ENCODE data around the gene HNF1B. TPM values are rescaled to one million over a fixed set of nuclear protein-coding genes. Genes with fewer than 3 reads are reported as not detected.

HNF1B gene
- polyA plus RNA-seq, 1 experiment, result not detected

DNA sequence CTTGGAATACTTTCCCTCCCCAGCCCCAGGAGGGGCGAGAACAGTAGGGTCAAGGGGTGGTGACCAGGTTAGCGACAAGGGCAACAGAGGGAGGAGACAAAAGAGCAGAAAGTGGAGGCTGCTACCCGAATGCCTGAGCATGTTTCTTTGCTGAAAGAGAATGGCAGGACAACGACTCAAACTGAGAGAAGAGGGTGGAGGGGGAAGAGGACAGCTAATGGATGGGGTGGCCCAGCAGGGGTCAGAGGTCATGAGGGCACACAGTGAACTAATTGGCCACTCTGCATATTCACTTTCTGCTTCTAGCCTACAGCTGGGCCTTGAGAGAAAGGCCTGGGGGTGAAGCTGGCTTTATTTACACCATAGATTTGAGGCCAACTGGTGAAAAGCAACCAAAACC is 82.5 kb downstream of the HNF1B start:
- ChIA-PET POLR2A (no interaction called here), CTCF (interaction anchor here (0.5 to 1.1 kb wide), 2 partner anchors 11 to 12 kb away, joined by 3 to 4 read pairs; no protein-coding TSS in a partner anchor)
- TF ChIP-seq, protein P1, sequence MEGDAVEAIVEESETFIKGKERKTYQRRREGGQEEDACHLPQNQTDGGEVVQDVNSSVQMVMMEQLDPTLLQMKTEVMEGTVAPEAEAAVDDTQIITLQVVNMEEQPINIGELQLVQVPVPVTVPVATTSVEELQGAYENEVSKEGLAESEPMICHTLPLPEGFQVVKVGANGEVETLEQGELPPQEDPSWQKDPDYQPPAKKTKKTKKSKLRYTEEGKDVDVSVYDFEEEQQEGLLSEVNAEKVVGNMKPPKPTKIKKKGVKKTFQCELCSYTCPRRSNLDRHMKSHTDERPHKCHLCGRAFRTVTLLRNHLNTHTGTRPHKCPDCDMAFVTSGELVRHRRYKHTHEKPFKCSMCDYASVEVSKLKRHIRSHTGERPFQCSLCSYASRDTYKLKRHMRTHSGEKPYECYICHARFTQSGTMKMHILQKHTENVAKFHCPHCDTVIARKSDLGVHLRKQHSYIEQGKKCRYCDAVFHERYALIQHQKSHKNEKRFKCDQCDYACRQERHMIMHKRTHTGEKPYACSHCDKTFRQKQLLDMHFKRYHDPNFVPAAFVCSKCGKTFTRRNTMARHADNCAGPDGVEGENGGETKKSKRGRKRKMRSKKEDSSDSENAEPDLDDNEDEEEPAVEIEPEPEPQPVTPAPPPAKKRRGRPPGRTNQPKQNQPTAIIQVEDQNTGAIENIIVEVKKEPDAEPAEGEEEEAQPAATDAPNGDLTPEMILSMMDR (IDR thresholded peaks at IDR 0.05; ENCODE audit: low read depth, low read length), result no peak
- Histone ChIP-seq H3K4me3 (ENCODE audit: low read depth, low read length) (no peak overlapping the region), H3K9me3 (ENCODE audit: control insufficient read depth, insufficient read depth, low read length) (no peaks in the 10 kb centered on the region), H3K27ac (ENCODE audit: low read depth, low read length) (no peak overlapping the region), H3K27me3 (ENCODE audit: control insufficient read depth, insufficient read depth, low read length) (no peaks in the 10 kb centered on the region)
- no peak for DNase-seq (ENCODE audit: low read depth, low spot score)

DNA sequence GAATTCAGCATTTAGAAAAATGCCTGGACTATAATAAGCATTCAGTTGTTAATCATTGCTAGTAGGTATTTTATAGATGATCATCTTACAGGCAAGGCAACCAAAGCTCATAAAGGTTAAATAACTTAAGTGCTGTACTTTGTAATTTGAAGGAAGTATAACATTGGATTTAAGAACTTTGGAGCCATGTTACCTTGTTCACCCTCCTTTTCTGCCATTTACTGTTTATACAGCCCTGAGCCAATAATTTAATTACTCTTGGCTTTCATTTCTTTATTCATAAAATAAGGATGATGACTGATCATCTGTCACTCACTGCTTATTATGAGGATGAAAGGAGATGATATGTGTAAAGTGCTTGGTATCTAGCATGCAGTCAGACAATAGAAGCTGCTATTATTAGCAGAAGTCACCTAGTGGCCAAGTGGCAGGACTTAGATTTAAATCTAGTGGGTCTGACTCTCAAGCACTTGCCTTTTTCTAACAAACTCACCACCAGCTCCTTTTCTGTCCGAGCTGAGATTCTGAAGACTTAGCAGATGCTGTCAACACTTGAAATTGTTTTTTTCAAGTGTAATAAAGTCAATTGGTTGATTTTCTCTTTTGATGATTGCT is 83.4 kb downstream of the HNF1B start:
- CTCF ChIA-PET, result no interaction called here
- no peaks in the 10 kb centered on the region for H3K9me3 ChIP-seq (ENCODE audit: control insufficient read depth, insufficient read depth, low read length)
- no peaks in the 10 kb centered on the region for H3K27me3 ChIP-seq (ENCODE audit: control insufficient read depth, insufficient read depth, low read length)
- POLR2A ChIA-PET, result no interaction called here
- DNase-seq (ENCODE audit: low read depth, low spot score), result no peak
- no peak overlapping the region for H3K4me3 ChIP-seq (ENCODE audit: low read depth, low read length)
- no peak overlapping the region for H3K27ac ChIP-seq (ENCODE audit: low read depth, low read length)
- TF ChIP-seq, protein P1 (IDR thresholded peaks at IDR 0.05; ENCODE audit: low read depth, low read length), result no peak

DNA sequence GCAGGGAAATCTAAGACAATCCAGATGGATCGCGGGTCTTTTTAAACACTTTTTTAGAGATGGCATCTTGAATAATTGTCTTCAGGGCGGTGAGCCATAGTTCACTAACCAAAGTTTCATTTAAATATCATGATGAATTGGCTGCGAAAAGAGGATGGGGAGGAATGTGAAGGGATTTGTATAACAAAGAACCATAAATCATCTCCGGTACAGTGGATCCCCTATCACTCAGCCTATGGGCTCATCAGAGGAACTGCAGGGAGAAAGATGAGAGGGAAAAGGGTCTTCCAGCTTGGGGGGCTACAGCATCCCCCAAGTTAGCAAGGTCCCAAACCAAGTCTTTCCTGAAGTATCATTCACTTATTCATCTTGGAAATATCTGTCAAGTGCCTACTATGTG is 84.9 kb downstream of the HNF1B start:
- no peak for DNase-seq (ENCODE audit: low read depth, low spot score)
- ChIA-PET POLR2A (no interaction called here), CTCF (interaction anchor here (1.9 kb wide), 1 partner anchor 10 kb away, joined by 9 read pairs; no protein-coding TSS in a partner anchor)
- TF ChIP-seq, protein P1 (IDR thresholded peaks at IDR 0.05; ENCODE audit: low read depth, low read length), result no peak
- Histone ChIP-seq H3K27ac (ENCODE audit: low read depth, low read length) (no peak overlapping the region), H3K4me3 (ENCODE audit: low read depth, low read length) (no peak overlapping the region), H3K27me3 (ENCODE audit: control insufficient read depth, insufficient read depth, low read length) (no peaks in the 10 kb centered on the region), H3K9me3 (ENCODE audit: control insufficient read depth, insufficient read depth, low read length) (no peaks in the 10 kb centered on the region)

DNA sequence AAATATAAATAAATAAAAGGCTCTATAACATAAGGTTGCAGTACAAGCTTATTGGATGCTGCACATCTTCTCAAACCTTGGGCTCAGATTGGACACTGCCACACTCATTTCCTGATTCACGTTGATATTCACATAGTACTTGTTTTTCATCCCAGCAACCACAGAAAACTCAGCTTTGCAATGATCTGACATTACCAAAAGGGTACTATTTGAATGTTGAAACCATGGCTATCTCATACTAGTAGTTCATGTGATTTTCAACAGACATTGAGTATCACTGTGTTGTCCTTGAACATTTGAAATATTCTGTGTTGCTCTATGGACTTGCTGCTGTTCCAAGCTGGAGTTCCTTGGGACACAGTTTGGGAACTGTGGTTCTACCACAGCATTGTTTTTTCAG is 87.7 kb downstream of the HNF1B start:
- TF ChIP-seq, protein P1 (IDR thresholded peaks at IDR 0.05; ENCODE audit: low read depth, low read length), result no peak
- CTCF ChIA-PET, result interaction anchor here (1.0 kb wide), 1 partner anchor 159 kb away, joined by 4 read pairs; no protein-coding TSS in a partner anchor

DNA sequence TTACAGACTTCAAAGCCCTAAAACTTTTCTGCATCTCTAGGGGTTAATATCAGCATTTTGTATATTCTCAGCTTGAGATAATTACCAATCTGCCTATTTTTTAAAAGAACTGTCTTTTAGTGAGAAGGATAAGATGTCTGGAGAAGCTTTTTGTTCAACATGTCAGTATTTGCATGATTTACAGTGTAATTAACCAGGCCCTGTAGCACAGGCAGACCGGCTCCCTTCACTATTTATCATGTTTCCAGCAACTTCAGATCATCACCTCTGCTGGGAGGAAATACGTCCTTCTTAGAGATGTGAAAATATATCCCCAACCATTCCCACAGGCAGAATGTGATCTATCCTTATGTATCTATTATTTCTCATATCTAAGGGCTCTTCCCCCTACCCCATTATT is 93.0 kb downstream of the HNF1B start:
- H3K9me3 ChIP-seq (ENCODE audit: control insufficient read depth, insufficient read depth, low read length), result no peaks in the 10 kb centered on the region
- no peaks in the 10 kb centered on the region for H3K27me3 ChIP-seq (ENCODE audit: control insufficient read depth, insufficient read depth, low read length)
- TF ChIP-seq, protein P1 (IDR thresholded peaks at IDR 0.05; ENCODE audit: low read depth, low read length), result no peak
- no peak overlapping the region for H3K4me3 ChIP-seq (ENCODE audit: low read depth, low read length)
- ChIA-PET POLR2A (no interaction called here), CTCF (interaction anchor here (0.5 to 6.0 kb wide), 3 partner anchors 57 to 164 kb away, joined by 3 to 102 read pairs (median 58); no protein-coding TSS in a partner anchor)
- DNase-seq (ENCODE audit: low read depth, low spot score), result no peak
- no peak overlapping the region for H3K27ac ChIP-seq (ENCODE audit: low read depth, low read length)

More for the DNA sequence above, 87.7 kb downstream of the HNF1B start:
- no peak for DNase-seq (ENCODE audit: low read depth, low spot score)
- Histone ChIP-seq H3K9me3 (ENCODE audit: control insufficient read depth, insufficient read depth, low read length) (no peaks in the 10 kb centered on the region), H3K27me3 (ENCODE audit: control insufficient read depth, insufficient read depth, low read length) (no peaks in the 10 kb centered on the region), H3K27ac (ENCODE audit: low read depth, low read length) (no peak overlapping the region), H3K4me3 (ENCODE audit: low read depth, low read length) (no peak overlapping the region)
- POLR2A ChIA-PET, result no interaction called here

Data from AG04450 (cell line).